H1 (cell line): Measurements from ENCODE around the gene PAK5. TPM values are rescaled to one million over a fixed set of nuclear protein-coding genes. Genes with fewer than 3 reads are reported as not detected.

Source experiments
- CTCF ChIA-PET: fragments of 300-600 bp; sonication (Branson Sonifier 250); formaldehyde crosslinking; loops from one replicate; lab custom pipeline; 2021; ENCODE audit not compliant: partially characterized antibody; lab: Charles Lee
- POLR2A ChIA-PET: fragments of 300-600 bp; sonication (Branson Sonifier 250); formaldehyde crosslinking; loops from one replicate; lab custom pipeline; 2021; ENCODE audit warnings: inconsistent platforms; ENCODE audit not compliant: partially characterized antibody; lab: Charles Lee
- DNase-seq, 2 experiments: peaks; one replicate each; pipeline versions ENCODE4 v3.0.0 to v3.0.0-alpha.2; 2010 to 2022; ENCODE audit warnings: low spot score in 2 of 2, low read depth in 1 of 2, mixed read lengths in 1 of 2
- FAIRE-seq: peaks from 2 replicates; lab custom pipeline; 2011; peaks lifted over from hg19 to GRCh38; lab: Jason Lieb, UNC
- H2AFZ ChIP-seq: 2 replicates; pipeline ENCODE4 v1.8.1; 2012; ENCODE audit warnings: low read length, inconsistent platforms
- H2AK5ac ChIP-seq: 2 replicates; pipeline ENCODE4 v1.6.1; 2013; ENCODE audit warnings: low read depth, low read length
- H2BK120ac ChIP-seq: replicated peaks from 2 replicates; pipeline ENCODE3; 2013; ENCODE audit warnings: low read depth, low read length, inconsistent platforms
- H2BK12ac ChIP-seq: 2 replicates; pipeline ENCODE4 v1.6.1; 2013; ENCODE audit warnings: low read depth, low read length
- H2BK15ac ChIP-seq: 2 replicates; pipeline ENCODE4 v1.6.1; 2013; ENCODE audit warnings: low read length
- H2BK20ac ChIP-seq: 2 replicates; pipeline ENCODE4 v1.6.1; 2013; ENCODE audit warnings: low read length
- H2BK5ac ChIP-seq: 2 replicates; pipeline ENCODE4 v1.6.1; 2013; ENCODE audit warnings: low read depth, low read length
- H3K14ac ChIP-seq: 2 replicates; pipeline ENCODE4 v1.6.1; 2013; ENCODE audit warnings: inconsistent platforms; ENCODE audit not compliant: insufficient read length
- H3K18ac ChIP-seq: 2 replicates; pipeline ENCODE4 v1.6.1; 2013; ENCODE audit warnings: low read length; ENCODE audit errors: extremely low read depth
- H3K23ac ChIP-seq: 2 replicates; pipeline ENCODE4 v1.6.1; 2013; ENCODE audit warnings: inconsistent platforms; ENCODE audit not compliant: insufficient read length
- H3K23me2 ChIP-seq: 2 replicates; pipeline ENCODE4 v1.6.1; 2013; ENCODE audit warnings: low read depth, low read length
- H3K27ac ChIP-seq: 2 replicates; pipeline ENCODE4 v1.6.1; 2011; ENCODE audit warnings: low read depth, low read length, inconsistent platforms
- H3K27me3 ChIP-seq, 4 experiments: replicated peaks in 1 of 4; 1 replicate in 1 of 4; 2 replicates in 3 of 4; pipeline versions ENCODE4 v1.6.1 to v1.8.1; 2011 to 2013; ENCODE audit warnings: low read length in 3 of 4, mild to moderate bottlenecking in 3 of 4, inconsistent platforms in 2 of 4, mixed read lengths in 2 of 4, moderate library complexity in 1 of 4; ENCODE audit not compliant: control insufficient read depth in 3 of 4, insufficient read depth in 3 of 4; ENCODE audit errors: extremely low read depth in 1 of 4
- H3K36me3 ChIP-seq, 4 experiments: 2 replicates each; pipeline versions ENCODE4 v1.6.1 to v1.8.1; 2011 to 2013; ENCODE audit warnings: mild to moderate bottlenecking in 4 of 4, low read length in 3 of 4, moderate library complexity in 2 of 4, control low read depth in 1 of 4, inconsistent platforms in 1 of 4; ENCODE audit not compliant: insufficient read depth in 4 of 4, control insufficient read depth in 2 of 4
- H3K4ac ChIP-seq: replicated peaks from 2 replicates; pipeline ENCODE3; 2013; ENCODE audit warnings: low read length, low read depth, mixed read lengths, inconsistent platforms; ENCODE audit not compliant: insufficient read length
- H3K4me1 ChIP-seq, 4 experiments: replicated peaks in 1 of 4; 1 replicate in 1 of 4; 2 replicates in 3 of 4; pipeline versions ENCODE4 v1.6.1 to v1.8.1; 2011 to 2013; ENCODE audit warnings: low read length in 3 of 4, inconsistent platforms in 2 of 4, mixed read lengths in 1 of 4; ENCODE audit not compliant: insufficient read depth in 4 of 4, control insufficient read depth in 3 of 4
- H3K4me2 ChIP-seq, 2 experiments: 2 replicates each; pipeline versions ENCODE4 v1.6.1 to v1.8.1; 2011 to 2013; ENCODE audit warnings: low read depth in 2 of 2, low read length in 2 of 2, control low read depth in 1 of 2, inconsistent platforms in 1 of 2, mild to moderate bottlenecking in 1 of 2; ENCODE audit not compliant: insufficient read depth in 1 of 2
- H3K4me3 ChIP-seq, 4 experiments: fragments of 200-600, 300-600 bp in 1 of 4; sonication (generic), shearing (Covaris generic), sonication (Bioruptor Twin) in 1 of 4; 2 replicates each; pipeline versions ENCODE4 v1.5.1 to v1.8.1; 2011 to 2016; ENCODE audit warnings: low read length in 4 of 4, low read depth in 3 of 4, control low read depth in 2 of 4, inconsistent platforms in 2 of 4, mild to moderate bottlenecking in 2 of 4, mixed read lengths in 1 of 4, moderate library complexity in 1 of 4; ENCODE audit not compliant: insufficient read depth in 2 of 4; ENCODE audit errors: extremely low read depth in 1 of 4
- H3K56ac ChIP-seq: replicated peaks from 2 replicates; pipeline ENCODE3; 2013; ENCODE audit warnings: low read depth, mild to moderate bottlenecking, mixed read lengths, low read length, inconsistent platforms; ENCODE audit not compliant: insufficient read length
- H3K79me1 ChIP-seq: 2 replicates; pipeline ENCODE4 v1.6.1; 2013; ENCODE audit warnings: low read depth, low read length, control low read depth
- H3K79me2 ChIP-seq, 2 experiments: 2 replicates each; pipeline versions ENCODE4 v1.6.1 to v1.8.1; 2012 to 2013; ENCODE audit warnings: low read length in 2 of 2, mild to moderate bottlenecking in 2 of 2, inconsistent platforms in 1 of 2; ENCODE audit not compliant: insufficient read depth in 2 of 2, control insufficient read depth in 1 of 2
- H3K9ac ChIP-seq, 4 experiments: replicated peaks in 1 of 4; 1 replicate in 1 of 4; 2 replicates in 3 of 4; pipeline versions ENCODE4 v1.6.1 to v1.8.1; 2011 to 2013; ENCODE audit warnings: low read depth in 3 of 4, low read length in 3 of 4, control low read depth in 2 of 4, mild to moderate bottlenecking in 2 of 4, moderate library complexity in 2 of 4, inconsistent platforms in 1 of 4; ENCODE audit errors: extremely low read depth in 1 of 4
- H3K9me3 ChIP-seq, 2 experiments: 2 replicates each; pipeline versions ENCODE4 v1.6.1 to v1.8.1; 2012 to 2013; ENCODE audit warnings: mild to moderate bottlenecking in 2 of 2, moderate library complexity in 2 of 2, control low read depth in 1 of 2, inconsistent platforms in 1 of 2, low read depth in 1 of 2, low read length in 1 of 2, mixed read lengths in 1 of 2; ENCODE audit not compliant: insufficient read depth in 2 of 2
- H4K20me1 ChIP-seq, 2 experiments: replicated peaks in 1 of 2; 2 replicates each; pipeline versions ENCODE3 to v1.8.1; 2011 to 2013; ENCODE audit warnings: inconsistent platforms in 2 of 2, low read length in 2 of 2, mild to moderate bottlenecking in 1 of 2; ENCODE audit not compliant: insufficient read depth in 2 of 2, control insufficient read depth in 1 of 2
- H4K5ac ChIP-seq: 2 replicates; pipeline ENCODE4 v1.6.1; 2013; ENCODE audit warnings: low read length, low read depth, mixed read lengths, inconsistent platforms; ENCODE audit not compliant: insufficient read length
- H4K8ac ChIP-seq: 2 replicates; pipeline ENCODE4 v1.8.0; 2013; ENCODE audit warnings: mild to moderate bottlenecking, moderate library complexity, low read length, inconsistent platforms; ENCODE audit not compliant: insufficient read depth; ENCODE audit errors: extremely low read depth
- H4K91ac ChIP-seq: replicated peaks from 2 replicates; pipeline ENCODE3; 2013; ENCODE audit warnings: low read length, mixed read lengths, inconsistent platforms; ENCODE audit not compliant: insufficient read length
- ATF2 ChIP-seq: IDR thresholded peaks from 2 replicates; pipeline ENCODE4 v1.6.1; 2012; ENCODE audit warnings: low read length, inconsistent platforms
- CTCF ChIP-seq, 3 experiments: IDR thresholded peaks; 1 replicate in 2 of 3; 2 replicates in 1 of 3; pipeline versions ENCODE4 v1.5.1 to v1.6.1; 2011; ENCODE audit warnings: low read length in 3 of 3, mild to moderate bottlenecking in 3 of 3, inconsistent platforms in 2 of 3, low read depth in 1 of 3, moderate library complexity in 1 of 3; ENCODE audit not compliant: insufficient read depth in 1 of 3; ENCODE audit errors: control extremely low read depth in 1 of 3
- SUZ12 ChIP-seq: fragments of 200-600 bp; sonication (generic); IDR thresholded peaks from 2 replicates; pipeline ENCODE4 v1.6.1; 2012; ENCODE audit warnings: mild to moderate bottlenecking, inconsistent platforms, low read length, moderate library complexity, mixed read lengths
- TAF7 ChIP-seq: optimal IDR thresholded peaks from 2 replicates; pipeline ENCODE3; 2011; ENCODE audit warnings: low read depth, mild to moderate bottlenecking, inconsistent platforms, low read length, moderate library complexity, borderline replicate concordance
- USF2 ChIP-seq: IDR thresholded peaks from 2 replicates; pipeline ENCODE4 v1.6.1; 2011; ENCODE audit warnings: low read length, improper control_type of control experiment
- ZNF274 ChIP-seq: IDR thresholded peaks from 2 replicates; pipeline ENCODE4 v1.7.0; 2012; ENCODE audit warnings: low read length, borderline replicate concordance; ENCODE audit errors: extremely low read depth
- WGBS, 2 experiments: shearing (Covaris generic) in 1 of 2; methylation state at CpG; one replicate each; pipeline versions ENCODE4 v1.1.6 to v1.1.7; 2013 to 2015; ENCODE audit warnings: low lambda C conversion rate in 2 of 2, mixed read lengths in 2 of 2, inconsistent platforms in 1 of 2, low coverage in 1 of 2, missing lambda C conversion rate in 1 of 2; ENCODE audit not compliant: insufficient replicate concordance in 2 of 2, insufficient coverage in 1 of 2, insufficient read length in 1 of 2; ENCODE audit errors: extremely low coverage in 1 of 2, missing lambda C conversion rate in 1 of 2; 5-methylcytosine and 5-hydroxymethylcytosine counted together
- polyA plus RNA-seq, 7 experiments: library from polyadenylated mRNA; depleted of rRNA in 3 of 7; stranded (reverse) in 5 of 7; unstranded in 2 of 7; fragments of >200 nt in 5 of 7; fragments of 200-250 nt in 2 of 7; gene quantifications; 1 replicate in 5 of 7; 2 replicates in 1 of 7; 4 replicates in 1 of 7; pipeline versions ENCODE4 v1.2.1 to v1.2.3, GENCODE V29; 2011 to 2013; ENCODE audit warnings: missing spikeins in 2 of 7, mixed read lengths in 2 of 7
- total RNA-seq: library from RNA; stranded (reverse); fragmentation: NEBNext Ultra II Directional; extraction: Animal tissue kit (Norgen Biotek cat#: 25700); gene quantifications from 2 replicates; pipeline ENCODE4 v1.2.1, GENCODE V29; 2021

Gene PAK5
- total and polyA plus RNA-seq, 2 of the 8 experiments (the other 6 are each of a cell fraction or from before 2014, with no cell fraction given): 0.54 to 0.80 TPM

- Histone ChIP-seq H3K4me2 (no peak overlapping the region), H2BK20ac (no peak overlapping the region), H3K9me3 (no peaks in the 10 kb centered on the region), H4K20me1 (no peaks in the 10 kb centered on the region), H3K4ac (no peak overlapping the region), H3K9ac (no peak overlapping the region), H3K27ac (no peak overlapping the region), H3K36me3 (no peaks in the 10 kb centered on the region), H3K23me2 (no peaks in the 10 kb centered on the region), H4K8ac (no peak overlapping the region), H3K27me3 (no peaks in the 10 kb centered on the region), H3K79me2 (no peaks in the 10 kb centered on the region), H4K91ac (no peak overlapping the region), H2BK12ac (no peak overlapping the region), H2BK5ac (no peak overlapping the region), H2AFZ (no peak overlapping the region), H3K14ac (no peak overlapping the region), H2AK5ac (no peak overlapping the region), H3K23ac (no peak overlapping the region), H3K4me1 (no peaks in the 10 kb centered on the region), H3K18ac (no peak overlapping the region), H3K79me1 (no peaks in the 10 kb centered on the region), H2BK120ac (no peak overlapping the region), H2BK15ac (no peak overlapping the region), H3K4me3 (no peak overlapping the region), H4K5ac (no peak overlapping the region), H3K56ac (no peak overlapping the region)
- 89% methylated on average over 1 of the region's 1 CpG; no CpG with 5 or more reads in 1 of the 2 experiments for WGBS, 2 experiments
- ChIA-PET CTCF (no interaction called here), POLR2A (no interaction called here)
- TF ChIP-seq USF2 (no peak), CTCF (IDR thresholded peaks at IDR 0.05; ENCODE audit: control extremely low read depth in 1 of 3, insufficient read depth in 1 of 3, low read depth in 1 of 3, low read length in 3 of 3) (no peak), ZNF274 (no peak), ATF2 (no peak), TAF7 (no peak), SUZ12 (no peak)
- FAIRE-seq (no peak), DNase-seq (no peak)
Measured at GRCh38 chr20:9808166-9808565, 30.7 kb downstream of the PAK5 start.
